ENCODE data around the gene CDK17. TPM values are rescaled to one million over a fixed set of nuclear protein-coding genes. Genes with fewer than 3 reads are reported as not detected.

The CDK17 gene
- total RNA-seq, 2 donors from 2014 or later = 30.7 to 97.6 TPM

DNA sequence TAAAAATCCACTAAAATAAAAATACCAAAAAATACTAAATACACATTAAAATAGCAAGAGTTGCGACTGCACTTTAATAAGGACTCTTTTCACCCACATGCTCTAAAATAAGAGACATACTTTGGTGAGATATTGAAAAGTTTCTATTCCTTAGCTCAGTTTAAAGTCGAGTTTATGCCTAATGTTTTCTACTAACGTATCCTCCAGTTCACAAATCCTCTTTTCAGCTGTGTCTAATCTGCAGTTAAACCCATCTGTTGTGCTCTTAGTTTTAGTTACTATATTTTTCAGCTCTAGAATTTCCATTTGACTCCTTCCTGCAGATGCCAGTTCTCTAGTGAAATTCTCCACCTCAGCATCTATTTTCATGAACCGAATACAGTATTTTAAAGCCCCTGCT, 63.8 kb downstream of the CDK17 start:
- no peaks in the 10 kb centered on the region for H3K4me1 ChIP-seq (ENCODE audit: control insufficient read depth in 1 of 2, low read depth in 2 of 2)
- H3K4me3 ChIP-seq = no peak overlapping the region
- TF ChIP-seq, protein P1, sequence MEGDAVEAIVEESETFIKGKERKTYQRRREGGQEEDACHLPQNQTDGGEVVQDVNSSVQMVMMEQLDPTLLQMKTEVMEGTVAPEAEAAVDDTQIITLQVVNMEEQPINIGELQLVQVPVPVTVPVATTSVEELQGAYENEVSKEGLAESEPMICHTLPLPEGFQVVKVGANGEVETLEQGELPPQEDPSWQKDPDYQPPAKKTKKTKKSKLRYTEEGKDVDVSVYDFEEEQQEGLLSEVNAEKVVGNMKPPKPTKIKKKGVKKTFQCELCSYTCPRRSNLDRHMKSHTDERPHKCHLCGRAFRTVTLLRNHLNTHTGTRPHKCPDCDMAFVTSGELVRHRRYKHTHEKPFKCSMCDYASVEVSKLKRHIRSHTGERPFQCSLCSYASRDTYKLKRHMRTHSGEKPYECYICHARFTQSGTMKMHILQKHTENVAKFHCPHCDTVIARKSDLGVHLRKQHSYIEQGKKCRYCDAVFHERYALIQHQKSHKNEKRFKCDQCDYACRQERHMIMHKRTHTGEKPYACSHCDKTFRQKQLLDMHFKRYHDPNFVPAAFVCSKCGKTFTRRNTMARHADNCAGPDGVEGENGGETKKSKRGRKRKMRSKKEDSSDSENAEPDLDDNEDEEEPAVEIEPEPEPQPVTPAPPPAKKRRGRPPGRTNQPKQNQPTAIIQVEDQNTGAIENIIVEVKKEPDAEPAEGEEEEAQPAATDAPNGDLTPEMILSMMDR (IDR thresholded peaks at IDR 0.05) = no peak

DNA sequence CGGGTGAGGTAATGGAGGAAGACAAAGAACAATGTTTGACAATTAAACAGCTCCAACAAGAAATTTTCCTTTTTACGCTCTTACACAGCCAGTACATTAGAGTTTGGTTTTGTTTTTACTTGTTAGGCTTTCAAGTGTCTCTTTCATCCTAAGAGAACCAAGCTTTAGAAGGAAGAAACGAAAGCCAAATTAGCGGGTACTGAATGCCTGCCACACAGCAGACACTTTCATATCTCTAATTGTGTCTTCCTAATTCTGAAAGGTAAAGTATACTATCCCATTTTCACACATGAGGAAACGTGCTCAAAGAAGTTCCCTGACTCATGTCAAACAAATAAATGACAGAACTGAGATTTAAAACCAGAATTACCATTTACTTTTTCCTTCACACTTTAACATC, 65.0 kb downstream of the CDK17 start:
- Histone ChIP-seq H3K27ac (no peak overlapping the region), H3K36me3 (no peaks in the 10 kb centered on the region), H3K4me1 (ENCODE audit: control insufficient read depth in 1 of 2, low read depth in 2 of 2) (no peaks in the 10 kb centered on the region), H3K27me3 (replicated peaks; ENCODE audit: insufficient read depth) (no peaks in the 10 kb centered on the region), H3K9me3 (peaks cover 5% of the 10 kb centered on the region), H3K4me3 (no peak overlapping the region)
- TF ChIP-seq, protein P1 (IDR thresholded peaks at IDR 0.05) = no peak
- DNase-seq (ENCODE audit: low spot score) (no peak), ATAC-seq (ENCODE audit: insufficient number of reproducible peaks, low FRiP score, low read depth) (no peak)

More for the DNA sequence above, 63.8 kb downstream of the CDK17 start:
- H3K9me3 ChIP-seq = peaks cover 5% of the 10 kb centered on the region
- ATAC-seq (ENCODE audit: insufficient number of reproducible peaks, low FRiP score, low read depth) (no peak), DNase-seq (ENCODE audit: low spot score) (no peak)
- no peaks in the 10 kb centered on the region for H3K27me3 ChIP-seq (replicated peaks; ENCODE audit: insufficient read depth)
- H3K27ac ChIP-seq = no peak overlapping the region
- H3K36me3 ChIP-seq = no peaks in the 10 kb centered on the region

DNA sequence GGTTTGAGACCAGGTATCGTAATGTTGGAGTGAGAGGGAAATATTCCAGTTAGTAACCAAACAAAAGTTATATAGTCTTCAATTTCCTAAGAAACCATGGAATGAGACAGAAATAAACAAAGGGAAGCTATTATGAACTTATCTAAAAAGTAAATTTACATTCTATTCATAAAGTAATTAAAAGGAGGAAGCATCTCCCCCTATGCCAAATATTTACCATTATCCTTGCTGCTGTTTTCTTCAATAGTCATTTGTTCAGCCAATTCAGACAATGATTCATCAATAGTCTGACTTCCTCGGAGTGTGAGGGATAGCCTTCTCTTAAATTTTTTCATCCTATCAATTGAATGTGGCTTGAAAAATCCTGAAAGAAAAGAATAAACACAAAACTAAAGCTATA, 65.7 kb downstream of the CDK17 start:
- H3K27ac ChIP-seq = no peak overlapping the region
- no peaks in the 10 kb centered on the region for H3K4me1 ChIP-seq (ENCODE audit: control insufficient read depth in 1 of 2, low read depth in 2 of 2)
- no peak overlapping the region for H3K4me3 ChIP-seq
- DNase-seq (ENCODE audit: low spot score) (no peak), ATAC-seq (ENCODE audit: insufficient number of reproducible peaks, low FRiP score, low read depth) (no peak)
- H3K27me3 ChIP-seq (replicated peaks; ENCODE audit: insufficient read depth) = no peaks in the 10 kb centered on the region
- H3K36me3 ChIP-seq = no peaks in the 10 kb centered on the region
- H3K9me3 ChIP-seq = peaks cover 5% of the 10 kb centered on the region
- TF ChIP-seq, protein P1 (IDR thresholded peaks at IDR 0.05) = no peak

DNA sequence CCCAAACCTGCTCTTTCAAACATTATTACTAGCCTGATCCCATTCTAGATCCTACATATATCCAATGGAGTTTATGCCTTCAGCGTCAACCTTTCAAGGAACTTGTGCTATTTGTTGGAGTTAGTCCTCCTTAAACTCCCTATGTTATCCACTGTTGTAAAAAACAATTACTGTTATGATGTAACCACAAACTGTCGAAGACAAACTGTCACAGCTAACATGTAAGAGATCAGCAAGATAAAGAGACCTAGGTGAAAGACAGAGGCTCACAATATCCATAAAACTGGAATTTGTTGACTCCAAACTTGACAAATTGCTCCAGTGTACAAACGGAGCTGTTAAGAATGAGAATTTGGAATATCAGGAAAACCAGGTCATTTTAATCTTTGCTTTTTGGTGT, 70.7 kb downstream of the CDK17 start:
- no peak for DNase-seq (ENCODE audit: low spot score)
- no peak for ATAC-seq (ENCODE audit: insufficient number of reproducible peaks, low FRiP score, low read depth)
- Histone ChIP-seq H3K27ac (no peak overlapping the region), H3K27me3 (replicated peaks; ENCODE audit: insufficient read depth) (no peaks in the 10 kb centered on the region), H3K4me1 (ENCODE audit: control insufficient read depth in 1 of 2, low read depth in 2 of 2) (no peaks in the 10 kb centered on the region), H3K9me3 (no peaks in the 10 kb centered on the region), H3K4me3 (no peak overlapping the region), H3K36me3 (no peaks in the 10 kb centered on the region)
- TF ChIP-seq, protein P1 (IDR thresholded peaks at IDR 0.05) = no peak

DNA sequence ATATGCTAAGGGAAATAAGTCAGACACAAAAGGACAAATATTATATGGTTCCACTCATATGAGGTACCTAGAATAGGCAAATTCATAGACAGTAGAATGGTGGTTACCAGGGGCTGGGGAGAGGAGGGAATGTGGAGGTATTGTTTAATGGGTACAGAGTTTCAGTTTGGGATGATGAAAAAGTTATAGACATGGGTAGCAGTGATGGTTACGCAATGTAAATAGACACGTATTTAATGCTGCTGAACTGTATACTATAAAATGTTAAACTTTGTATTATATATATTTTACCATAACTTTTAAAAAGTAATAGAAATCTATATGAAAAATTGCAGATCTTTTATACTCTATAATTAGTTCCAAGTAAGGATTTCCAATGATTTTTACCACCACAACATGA, 71.2 kb downstream of the CDK17 start:
- no peak overlapping the region for H3K4me3 ChIP-seq
- TF ChIP-seq, protein P1 (IDR thresholded peaks at IDR 0.05) = no peak
- no peaks in the 10 kb centered on the region for H3K27me3 ChIP-seq (replicated peaks; ENCODE audit: insufficient read depth)
- ATAC-seq (ENCODE audit: insufficient number of reproducible peaks, low FRiP score, low read depth) = no peak
- no peaks in the 10 kb centered on the region for H3K36me3 ChIP-seq
- no peaks in the 10 kb centered on the region for H3K4me1 ChIP-seq (ENCODE audit: control insufficient read depth in 1 of 2, low read depth in 2 of 2)
- no peaks in the 10 kb centered on the region for H3K9me3 ChIP-seq
- DNase-seq (ENCODE audit: low spot score) = no peak
- H3K27ac ChIP-seq = no peak overlapping the region

Data from thoracic aorta (tissue), 2 donors.